Mucosa of descending colon (tissue), 3 donors: Measurements from ENCODE around the gene RER1. TPM values are rescaled to one million over a fixed set of nuclear protein-coding genes. Genes with fewer than 3 reads are reported as not detected.

Source experiments
- ATAC-seq: fragments of 200-7000 bp; cut with Tn5 transposase; one replicate; pipeline ENCODE4 v1.9.1; 2020; ENCODE audit warnings: mild to moderate bottlenecking, moderate library complexity
- DNase-seq, 3 donors: peaks; one replicate each; pipeline ENCODE4 v3.0.0-alpha.2; 2020
- H3K36me3 ChIP-seq: fragments of 200-600 bp; one replicate; pipeline ENCODE4 v1.8.0; 2021; ENCODE audit warnings: low read depth, mild to moderate bottlenecking
- H3K4me1 ChIP-seq: fragments of 200-600 bp; one replicate; pipeline ENCODE4 v1.8.0; 2021; ENCODE audit warnings: low read depth, mild to moderate bottlenecking
- H3K4me3 ChIP-seq: fragments of 200-600 bp; one replicate; pipeline ENCODE4 v1.8.0; 2021; ENCODE audit warnings: mild to moderate bottlenecking
- H3K9me3 ChIP-seq: fragments of 200-600 bp; one replicate; pipeline ENCODE4 v1.8.0; 2021; ENCODE audit warnings: mild to moderate bottlenecking
- CTCF ChIP-seq: fragments of 200-600 bp; IDR thresholded peaks from one replicate; pipeline ENCODE4 v1.8.0; 2022; ENCODE audit warnings: antibody characterized with exemption, mild to moderate bottlenecking
- intact Hi-C, 2 donors: fragments of 100-400 bp; cut with DNase I in 1 of 2; cut with micrococcal nuclease in 1 of 2; formaldehyde crosslinking; loops; one replicate each; pipeline versions ENCODE4 v1.11.0 to v1.11.1; 2022; cut with DNase I, micrococcal nuclease
- total RNA-seq, 3 donors: library from RNA; stranded (reverse); fragmentation: NEBNext Ultra II Directional in 2 of 3; extraction: Animal tissue kit (Norgen Biotek cat#: 25700) in 2 of 3; gene quantifications; one replicate each; pipeline versions ENCODE4 v1.2.1 to v1.2.4, GENCODE V29; 2021 to 2023
- donor health status: DM: no; HTN: no; CAD: no; lungs with moderate emphysema.
- donor health status: DM: no; HTN: no; CAD: no.
- donor health status: DM: no; HTN: yes; CAD: no.

RER1 gene
- total RNA-seq, 3 donors from 2014 or later: 151 to 217 (median 193) TPM

- H3K4me1 ChIP-seq: peaks cover 44% of the 10 kb centered on the region
- peak in 2 of 3 donors; percentile 30 to 72 for DNase-seq
- intact Hi-C loops: loop anchor here (5.0 to 10.0 kb wide), 2 partner anchors 134 to 1012 kb away; no protein-coding TSS in a partner anchor
Measured at GRCh38 chr1:2412773-2413494, 21.3 kb downstream of the RER1 start.

GRCh38 chr1:2413495-2414296 lies 22.1 kb downstream of the RER1 start:
- no peaks in the 10 kb centered on the region for H3K36me3 ChIP-seq
- TF ChIP-seq CTCF: no peak
- H3K4me1 ChIP-seq: peaks cover 44% of the 10 kb centered on the region
- no peak overlapping the region for H3K4me3 ChIP-seq
- peak in 2 of 3 donors; percentile 37 to 69 for DNase-seq
- ATAC-seq: peak; percentile 1
- H3K9me3 ChIP-seq: no peaks in the 10 kb centered on the region
- intact Hi-C loops: loop anchor here (5.0 to 10.0 kb wide), 2 partner anchors 134 to 1011 kb away; no protein-coding TSS in a partner anchor

More at GRCh38 chr1:2412773-2413494, 21.3 kb downstream of the RER1 start:
- H3K9me3 ChIP-seq: no peaks in the 10 kb centered on the region
- H3K36me3 ChIP-seq: no peaks in the 10 kb centered on the region
- TF ChIP-seq CTCF: no peak
- H3K4me3 ChIP-seq: peak overlapping the region; percentile 44
- peak; percentile 59 for ATAC-seq

GRCh38 chr1:2414297-2414958 lies 22.8 kb downstream of the RER1 start:
- ATAC-seq (peak; percentile 39), DNase-seq (peak; percentile 82 to 89 (median 86))
- intact Hi-C loops: loop anchor here (5.0 to 10.0 kb wide), 2 partner anchors 133 to 1010 kb away; no protein-coding TSS in a partner anchor
- TF ChIP-seq CTCF: peak; percentile 89
- no peaks in the 10 kb centered on the region for H3K36me3 ChIP-seq
- H3K4me1 ChIP-seq: peaks cover 44% of the 10 kb centered on the region
- no peaks in the 10 kb centered on the region for H3K9me3 ChIP-seq
- no peak overlapping the region for H3K4me3 ChIP-seq

GRCh38 chr1:2415337-2415736 lies 23.7 kb downstream of the RER1 start:
- DNase-seq (no peak), ATAC-seq (no peak)
- peaks cover 44% of the 10 kb centered on the region for H3K4me1 ChIP-seq
- H3K4me3 ChIP-seq: no peak overlapping the region
- no peaks in the 10 kb centered on the region for H3K36me3 ChIP-seq
- H3K9me3 ChIP-seq: no peaks in the 10 kb centered on the region
- intact Hi-C loops: loop anchor here in 1 of 2 donors (5.0 to 10.0 kb wide), 2 partner anchors 132 to 1009 kb away; no protein-coding TSS in a partner anchor
- TF ChIP-seq CTCF: no peak

GRCh38 chr1:2415801-2416208 lies 24.2 kb downstream of the RER1 start:
- no peak for TF ChIP-seq CTCF
- peak; percentile 56 for ATAC-seq
- Histone ChIP-seq H3K9me3 (no peaks in the 10 kb centered on the region), H3K36me3 (no peaks in the 10 kb centered on the region), H3K4me1 (peaks cover 44% of the 10 kb centered on the region), H3K4me3 (no peak overlapping the region)
- DNase-seq: peak; percentile 68 to 89 (median 81)
- intact Hi-C loops: loop anchor here in 1 of 2 donors (5.0 to 10.0 kb wide), 2 partner anchors 131 to 1009 kb away; no protein-coding TSS in a partner anchor
